Measurements from ENCODE around the gene GPC6. TPM values are rescaled to one million over a fixed set of nuclear protein-coding genes. Genes with fewer than 3 reads are reported as not detected.

The GPC6 gene
- polyA plus RNA-seq, 1 of the 3 experiments (the other 2 are of a cell fraction), result 6.7 TPM

DNA sequence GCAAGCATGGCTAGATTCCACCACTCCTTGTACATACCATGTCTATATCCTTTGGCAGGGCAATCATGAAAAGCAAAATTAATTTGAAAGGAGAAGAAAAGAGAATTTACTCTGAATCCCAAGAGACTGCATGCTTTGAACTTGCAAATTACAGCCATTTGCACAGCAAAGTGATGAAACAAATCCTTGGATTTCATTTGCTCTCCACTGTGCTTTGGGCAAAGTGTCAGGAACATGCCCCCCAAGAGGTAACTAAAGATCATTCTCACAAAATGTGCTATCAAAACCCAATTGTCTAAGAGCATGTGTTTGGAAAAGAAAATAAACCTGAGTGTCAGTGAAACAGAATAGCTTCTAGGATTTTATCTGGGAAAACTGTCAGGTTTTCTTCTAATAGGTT lies 298.5 kb downstream of the GPC6 start:
- Histone ChIP-seq H3K36me3 (replicated peaks in 1 of 2; ENCODE audit: control insufficient read depth in 1 of 2, insufficient read depth in 2 of 2, low read length in 1 of 2) (no peaks in the 10 kb centered on the region), H3K9me2 (no peaks in the 10 kb centered on the region), H3K27me3 (ENCODE audit: insufficient read depth) (no peaks in the 10 kb centered on the region), H3K4me2 (no peak overlapping the region), H3K27ac (ENCODE audit: low read depth in 2 of 2, low read length in 1 of 2) (no peak overlapping the region), H3K79me2 (ENCODE audit: insufficient read depth) (no peaks in the 10 kb centered on the region), H3K9me3 (no peaks in the 10 kb centered on the region), H2AFZ (ENCODE audit: low read depth) (no peak overlapping the region), H4K20me1 (ENCODE audit: insufficient read depth) (no peaks in the 10 kb centered on the region), H3K9ac (no peak overlapping the region), H3K4me1 (ENCODE audit: control insufficient read depth in 1 of 2, insufficient read depth in 2 of 2, low read depth in 1 of 2, low read length in 1 of 2) (no peaks in the 10 kb centered on the region; a peak in 2 of 4 replicates), H3K4me3 (ENCODE audit: low read depth in 2 of 2, low read length in 1 of 2) (no peak overlapping the region), H3F3A (replicated peaks; ENCODE audit: insufficient read depth) (peaks cover 5% of the 10 kb centered on the region)
- ChIA-PET POLR2A (no interaction called here), CTCF (no interaction called here)
- TF ChIP-seq TCF12 (IDR thresholded peaks at IDR 0.05) (no peak), SMC3 (IDR thresholded peaks at IDR 0.05; ENCODE audit: low read depth, low read length) (no peak), POLR2AphosphoS5 (IDR thresholded peaks at IDR 0.05; ENCODE audit: low read depth, low read length) (no peak), SIN3A (IDR thresholded peaks at IDR 0.05; ENCODE audit: borderline replicate concordance, low read depth, low read length) (no peak)
- DNase-seq, result no peak

DNA sequence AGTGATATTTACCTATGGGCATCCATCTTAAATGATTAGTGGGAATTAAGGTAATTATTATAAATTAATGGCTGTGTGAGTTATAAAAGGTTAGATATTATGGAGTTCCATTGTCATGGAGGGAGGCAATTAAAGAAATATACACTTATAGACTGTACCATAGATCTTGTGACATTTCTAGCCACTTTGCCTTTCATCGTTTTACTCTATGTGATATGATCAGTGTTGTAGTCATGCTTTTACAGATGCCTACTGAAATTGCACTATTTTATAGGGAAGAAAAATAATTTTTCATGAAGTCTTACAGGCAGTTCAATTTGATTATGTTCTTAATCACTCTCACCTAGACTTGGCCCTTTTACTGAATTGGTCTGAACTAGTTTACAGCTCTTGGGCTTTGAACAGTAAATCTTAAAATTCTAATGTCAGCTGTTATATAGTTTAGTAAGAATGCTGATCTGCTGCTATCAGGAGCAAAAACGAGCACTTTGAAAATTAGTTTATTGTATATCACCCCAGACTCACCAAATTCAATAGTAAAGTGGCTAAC lies 301.2 kb downstream of the GPC6 start:
- H3K9ac ChIP-seq, result no peak overlapping the region
- H3K4me2 ChIP-seq, result no peak overlapping the region
- H3F3A ChIP-seq (replicated peaks; ENCODE audit: insufficient read depth), result no peaks in the 10 kb centered on the region
- WGBS (ENCODE audit: low lambda C conversion rate), result 70% methylated on average over 2 of the region's 2 CpGs
- POLR2A ChIA-PET, result no interaction called here
- H3K79me2 ChIP-seq (ENCODE audit: insufficient read depth), result no peaks in the 10 kb centered on the region
- DNase-seq, result no peak
- H3K4me3 ChIP-seq (ENCODE audit: low read depth in 2 of 2, low read length in 1 of 2), result no peak overlapping the region
- H3K9me3 ChIP-seq, result no peaks in the 10 kb centered on the region
- H3K4me1 ChIP-seq (ENCODE audit: control insufficient read depth in 1 of 2, insufficient read depth in 2 of 2, low read depth in 1 of 2, low read length in 1 of 2), result no peaks in the 10 kb centered on the region
- no peak overlapping the region for H3K27ac ChIP-seq (ENCODE audit: low read depth in 2 of 2, low read length in 1 of 2)
- no peaks in the 10 kb centered on the region for H3K36me3 ChIP-seq (replicated peaks in 1 of 2; ENCODE audit: control insufficient read depth in 1 of 2, insufficient read depth in 2 of 2, low read length in 1 of 2)
- no peaks in the 10 kb centered on the region for H4K20me1 ChIP-seq (ENCODE audit: insufficient read depth)
- CTCF ChIA-PET, result no interaction called here
- no peaks in the 10 kb centered on the region for H3K27me3 ChIP-seq (ENCODE audit: insufficient read depth)
- H2AFZ ChIP-seq (ENCODE audit: low read depth), result no peak overlapping the region
- no peaks in the 10 kb centered on the region for H3K9me2 ChIP-seq
- TF ChIP-seq RAD21 (IDR thresholded peaks at IDR 0.05; ENCODE audit: low read length), result no peak
- TF ChIP-seq, protein P1, sequence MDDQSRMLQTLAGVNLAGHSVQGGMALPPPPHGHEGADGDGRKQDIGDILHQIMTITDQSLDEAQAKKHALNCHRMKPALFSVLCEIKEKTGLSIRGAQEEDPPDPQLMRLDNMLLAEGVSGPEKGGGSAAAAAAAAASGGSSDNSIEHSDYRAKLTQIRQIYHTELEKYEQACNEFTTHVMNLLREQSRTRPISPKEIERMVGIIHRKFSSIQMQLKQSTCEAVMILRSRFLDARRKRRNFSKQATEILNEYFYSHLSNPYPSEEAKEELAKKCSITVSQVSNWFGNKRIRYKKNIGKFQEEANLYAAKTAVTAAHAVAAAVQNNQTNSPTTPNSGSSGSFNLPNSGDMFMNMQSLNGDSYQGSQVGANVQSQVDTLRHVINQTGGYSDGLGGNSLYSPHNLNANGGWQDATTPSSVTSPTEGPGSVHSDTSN (IDR thresholded peaks at IDR 0.05), result no peak
- TF ChIP-seq CHD2 (IDR thresholded peaks at IDR 0.05; ENCODE audit: low read length, partially characterized antibody), result no peak
- no peak for TF ChIP-seq CTCF (IDR thresholded peaks at IDR 0.05)
- no peak for TF ChIP-seq REST (IDR thresholded peaks at IDR 0.05; ENCODE audit: low read depth, low read length)
- TF ChIP-seq, protein P2, sequence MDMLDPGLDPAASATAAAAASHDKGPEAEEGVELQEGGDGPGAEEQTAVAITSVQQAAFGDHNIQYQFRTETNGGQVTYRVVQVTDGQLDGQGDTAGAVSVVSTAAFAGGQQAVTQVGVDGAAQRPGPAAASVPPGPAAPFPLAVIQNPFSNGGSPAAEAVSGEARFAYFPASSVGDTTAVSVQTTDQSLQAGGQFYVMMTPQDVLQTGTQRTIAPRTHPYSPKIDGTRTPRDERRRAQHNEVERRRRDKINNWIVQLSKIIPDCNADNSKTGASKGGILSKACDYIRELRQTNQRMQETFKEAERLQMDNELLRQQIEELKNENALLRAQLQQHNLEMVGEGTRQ (IDR thresholded peaks at IDR 0.05; ENCODE audit: borderline replicate concordance, low read depth, low read length), result no peak
- TF ChIP-seq, protein P3, sequence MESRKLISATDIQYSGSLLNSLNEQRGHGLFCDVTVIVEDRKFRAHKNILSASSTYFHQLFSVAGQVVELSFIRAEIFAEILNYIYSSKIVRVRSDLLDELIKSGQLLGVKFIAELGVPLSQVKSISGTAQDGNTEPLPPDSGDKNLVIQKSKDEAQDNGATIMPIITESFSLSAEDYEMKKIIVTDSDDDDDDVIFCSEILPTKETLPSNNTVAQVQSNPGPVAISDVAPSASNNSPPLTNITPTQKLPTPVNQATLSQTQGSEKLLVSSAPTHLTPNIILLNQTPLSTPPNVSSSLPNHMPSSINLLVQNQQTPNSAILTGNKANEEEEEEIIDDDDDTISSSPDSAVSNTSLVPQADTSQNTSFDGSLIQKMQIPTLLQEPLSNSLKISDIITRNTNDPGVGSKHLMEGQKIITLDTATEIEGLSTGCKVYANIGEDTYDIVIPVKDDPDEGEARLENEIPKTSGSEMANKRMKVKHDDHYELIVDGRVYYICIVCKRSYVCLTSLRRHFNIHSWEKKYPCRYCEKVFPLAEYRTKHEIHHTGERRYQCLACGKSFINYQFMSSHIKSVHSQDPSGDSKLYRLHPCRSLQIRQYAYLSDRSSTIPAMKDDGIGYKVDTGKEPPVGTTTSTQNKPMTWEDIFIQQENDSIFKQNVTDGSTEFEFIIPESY (IDR thresholded peaks at IDR 0.05; ENCODE audit: borderline replicate concordance, low read depth), result no peak
- no peak for TF ChIP-seq POLR2AphosphoS5 (IDR thresholded peaks at IDR 0.05; ENCODE audit: low read depth, low read length)
- no peak for TF ChIP-seq JUND (IDR thresholded peaks at IDR 0.05)
- TF ChIP-seq RCOR1 (IDR thresholded peaks at IDR 0.05; ENCODE audit: low read length), result no peak
- TF ChIP-seq IRF3 (IDR thresholded peaks at IDR 0.05; ENCODE audit: low read depth, low read length), result no peak
- no peak for TF ChIP-seq NFIC (IDR thresholded peaks at IDR 0.05; ENCODE audit: borderline replicate concordance)
- TF ChIP-seq RFX5 (IDR thresholded peaks at IDR 0.05; ENCODE audit: low read length), result no peak
- no peak for TF ChIP-seq EP300 (IDR thresholded peaks at IDR 0.05; ENCODE audit: borderline replicate concordance in 1 of 2, low read depth in 1 of 2, low read length in 1 of 2)
- no peak for TF ChIP-seq GABPA (IDR thresholded peaks at IDR 0.05; ENCODE audit: low read depth)
